ENCODE measurements around the gene FZD10. TPM values are rescaled to one million over a fixed set of nuclear protein-coding genes. Genes with fewer than 3 reads are reported as not detected.

FZD10 gene
- total RNA-seq, 1 donor, result not detected

DNA sequence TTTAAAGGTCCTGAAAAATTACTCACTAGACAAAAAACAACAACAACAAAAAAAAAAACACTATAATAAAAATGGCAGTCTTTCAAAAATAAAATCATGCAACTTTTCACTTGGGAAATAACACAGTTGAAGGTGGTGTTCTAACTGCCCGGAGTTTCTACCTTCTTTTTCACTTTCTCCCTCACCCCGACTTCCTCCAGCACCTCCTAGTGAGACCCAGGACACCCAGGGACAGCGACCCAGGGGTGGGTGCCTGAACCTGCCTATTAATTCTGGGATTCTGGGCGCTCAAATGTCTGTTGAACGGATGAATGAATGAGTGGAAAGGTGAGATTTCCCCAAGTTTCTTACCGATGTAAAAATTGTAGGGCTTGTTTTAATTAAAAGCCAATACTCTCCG, 2.0 kb upstream of the FZD10 start:
- TF ChIP-seq, protein P1, sequence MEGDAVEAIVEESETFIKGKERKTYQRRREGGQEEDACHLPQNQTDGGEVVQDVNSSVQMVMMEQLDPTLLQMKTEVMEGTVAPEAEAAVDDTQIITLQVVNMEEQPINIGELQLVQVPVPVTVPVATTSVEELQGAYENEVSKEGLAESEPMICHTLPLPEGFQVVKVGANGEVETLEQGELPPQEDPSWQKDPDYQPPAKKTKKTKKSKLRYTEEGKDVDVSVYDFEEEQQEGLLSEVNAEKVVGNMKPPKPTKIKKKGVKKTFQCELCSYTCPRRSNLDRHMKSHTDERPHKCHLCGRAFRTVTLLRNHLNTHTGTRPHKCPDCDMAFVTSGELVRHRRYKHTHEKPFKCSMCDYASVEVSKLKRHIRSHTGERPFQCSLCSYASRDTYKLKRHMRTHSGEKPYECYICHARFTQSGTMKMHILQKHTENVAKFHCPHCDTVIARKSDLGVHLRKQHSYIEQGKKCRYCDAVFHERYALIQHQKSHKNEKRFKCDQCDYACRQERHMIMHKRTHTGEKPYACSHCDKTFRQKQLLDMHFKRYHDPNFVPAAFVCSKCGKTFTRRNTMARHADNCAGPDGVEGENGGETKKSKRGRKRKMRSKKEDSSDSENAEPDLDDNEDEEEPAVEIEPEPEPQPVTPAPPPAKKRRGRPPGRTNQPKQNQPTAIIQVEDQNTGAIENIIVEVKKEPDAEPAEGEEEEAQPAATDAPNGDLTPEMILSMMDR (IDR thresholded peaks at IDR 0.05; ENCODE audit: insufficient read depth, low read length), result no peak
- no peak overlapping the region for H3K4me3 ChIP-seq (ENCODE audit: low read depth, low read length)
- DNase-seq (ENCODE audit: low read depth), result no peak

DNA sequence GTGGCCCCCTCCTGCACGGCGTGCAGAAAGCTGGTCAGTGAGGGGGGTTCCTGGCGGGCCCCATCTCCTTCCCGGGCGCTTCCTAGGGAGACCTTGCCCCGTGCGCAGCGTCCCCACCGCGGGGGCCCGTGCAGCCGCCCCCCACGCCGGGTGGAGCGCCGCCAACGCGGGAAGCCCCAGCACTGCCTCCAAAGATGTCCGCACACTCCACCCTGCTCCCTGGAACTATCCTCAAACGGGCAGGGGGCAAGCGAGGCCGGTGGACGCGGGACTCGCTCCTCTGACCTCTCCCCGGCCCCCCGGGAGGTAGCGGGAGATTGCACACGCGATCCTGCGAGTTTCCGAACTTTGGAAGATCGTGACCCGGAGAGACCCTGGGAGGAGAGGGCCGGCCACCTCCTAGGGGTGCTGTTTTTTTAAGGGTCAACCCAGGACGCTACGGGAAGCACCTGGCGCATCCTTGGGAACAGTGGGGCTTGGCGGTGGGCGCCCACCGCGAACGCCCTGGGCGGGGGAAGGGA, 1.5 kb upstream of the FZD10 start:
- no peak overlapping the region for H3K4me3 ChIP-seq (ENCODE audit: low read depth, low read length)
- TF ChIP-seq, protein P1 (IDR thresholded peaks at IDR 0.05; ENCODE audit: insufficient read depth, low read length), result no peak
- DNase-seq (ENCODE audit: low read depth), result no peak

DNA sequence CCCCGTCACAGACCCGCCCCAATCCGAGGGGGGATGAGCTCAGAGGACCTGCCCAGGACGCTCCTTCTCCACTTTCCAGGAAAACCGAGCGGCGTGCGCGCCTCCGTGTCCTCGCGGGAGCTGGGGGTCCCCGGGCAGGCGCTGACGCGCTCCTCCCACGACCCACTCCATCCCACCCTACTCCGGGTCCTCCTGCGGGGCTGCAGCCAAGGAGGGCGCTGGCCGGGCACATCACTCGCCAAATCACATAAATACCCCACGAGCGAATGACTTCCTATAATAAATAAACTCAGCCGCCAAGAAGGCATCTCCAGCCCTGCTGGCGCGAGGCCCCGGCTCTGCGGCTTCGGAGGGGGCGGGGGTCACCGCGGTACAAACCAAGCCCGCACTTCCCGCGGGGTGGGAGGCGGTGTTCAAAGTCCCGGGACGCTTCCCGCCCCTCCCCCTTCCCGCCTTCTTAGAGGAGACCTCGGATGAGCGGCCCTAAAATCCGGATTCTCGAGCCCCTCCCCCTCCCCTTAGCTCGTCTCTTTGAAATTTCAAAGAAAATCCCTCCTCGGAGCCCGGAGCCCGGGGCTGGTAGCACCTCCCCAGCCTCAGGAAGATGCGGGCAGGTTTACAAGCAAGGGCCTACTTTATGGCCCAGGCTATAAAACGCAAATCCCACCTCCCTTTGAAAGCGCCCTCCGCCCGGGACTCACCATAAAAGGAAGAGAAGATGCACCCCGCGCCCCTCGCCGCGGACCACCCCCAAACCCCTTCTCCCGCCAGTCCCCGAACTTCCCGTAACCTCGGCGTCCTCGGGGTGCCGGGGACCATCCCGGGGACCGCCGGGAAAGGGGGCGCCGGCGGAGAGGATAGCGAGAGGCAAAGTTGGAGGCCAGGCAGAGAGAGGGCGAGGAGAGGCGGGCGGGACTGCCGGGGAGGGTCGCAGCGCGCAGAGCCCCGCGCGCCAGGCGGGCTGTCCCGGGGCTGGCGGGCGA, 712 bp upstream of the FZD10 start:
- TF ChIP-seq, protein P1 (IDR thresholded peaks at IDR 0.05; ENCODE audit: insufficient read depth, low read length), result no peak

DNA sequence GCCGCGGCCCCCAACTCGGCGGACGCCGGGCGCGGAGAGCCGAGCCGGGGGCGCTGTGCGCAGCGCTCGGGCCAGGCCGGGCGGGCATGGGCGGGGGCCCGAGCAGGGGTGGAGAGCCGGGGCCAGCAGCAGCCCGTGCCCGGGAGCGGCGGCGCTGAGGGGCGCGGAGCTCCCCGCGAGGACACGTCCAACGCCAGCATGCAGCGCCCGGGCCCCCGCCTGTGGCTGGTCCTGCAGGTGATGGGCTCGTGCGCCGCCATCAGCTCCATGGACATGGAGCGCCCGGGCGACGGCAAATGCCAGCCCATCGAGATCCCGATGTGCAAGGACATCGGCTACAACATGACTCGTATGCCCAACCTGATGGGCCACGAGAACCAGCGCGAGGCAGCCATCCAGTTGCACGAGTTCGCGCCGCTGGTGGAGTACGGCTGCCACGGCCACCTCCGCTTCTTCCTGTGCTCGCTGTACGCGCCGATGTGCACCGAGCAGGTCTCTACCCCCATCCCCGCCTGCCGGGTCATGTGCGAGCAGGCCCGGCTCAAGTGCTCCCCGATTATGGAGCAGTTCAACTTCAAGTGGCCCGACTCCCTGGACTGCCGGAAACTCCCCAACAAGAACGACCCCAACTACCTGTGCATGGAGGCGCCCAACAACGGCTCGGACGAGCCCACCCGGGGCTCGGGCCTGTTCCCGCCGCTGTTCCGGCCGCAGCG, 639 bp downstream of the FZD10 start:
- TF ChIP-seq, protein P1 (IDR thresholded peaks at IDR 0.05; ENCODE audit: insufficient read depth, low read length), result no peak
- H3K4me3 ChIP-seq (ENCODE audit: low read depth, low read length), result no peak overlapping the region
- no peak for DNase-seq (ENCODE audit: low read depth)

More for the DNA sequence above, 712 bp upstream of the FZD10 start:
- H3K4me3 ChIP-seq (ENCODE audit: low read depth, low read length), result no peak overlapping the region
- DNase-seq (ENCODE audit: low read depth), result no peak

DNA sequence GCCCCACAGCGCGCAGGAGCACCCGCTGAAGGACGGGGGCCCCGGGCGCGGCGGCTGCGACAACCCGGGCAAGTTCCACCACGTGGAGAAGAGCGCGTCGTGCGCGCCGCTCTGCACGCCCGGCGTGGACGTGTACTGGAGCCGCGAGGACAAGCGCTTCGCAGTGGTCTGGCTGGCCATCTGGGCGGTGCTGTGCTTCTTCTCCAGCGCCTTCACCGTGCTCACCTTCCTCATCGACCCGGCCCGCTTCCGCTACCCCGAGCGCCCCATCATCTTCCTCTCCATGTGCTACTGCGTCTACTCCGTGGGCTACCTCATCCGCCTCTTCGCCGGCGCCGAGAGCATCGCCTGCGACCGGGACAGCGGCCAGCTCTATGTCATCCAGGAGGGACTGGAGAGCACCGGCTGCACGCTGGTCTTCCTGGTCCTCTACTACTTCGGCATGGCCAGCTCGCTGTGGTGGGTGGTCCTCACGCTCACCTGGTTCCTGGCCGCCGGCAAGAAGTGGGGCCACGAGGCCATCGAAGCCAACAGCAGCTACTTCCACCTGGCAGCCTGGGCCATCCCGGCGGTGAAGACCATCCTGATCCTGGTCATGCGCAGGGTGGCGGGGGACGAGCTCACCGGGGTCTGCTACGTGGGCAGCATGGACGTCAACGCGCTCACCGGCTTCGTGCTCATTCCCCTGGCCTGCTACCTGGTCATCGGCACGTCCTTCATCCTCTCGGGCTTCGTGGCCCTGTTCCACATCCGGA, 1.4 kb downstream of the FZD10 start:
- TF ChIP-seq, protein P1 (IDR thresholded peaks at IDR 0.05; ENCODE audit: insufficient read depth, low read length), result no peak
- no peak for DNase-seq (ENCODE audit: low read depth)
- no peak overlapping the region for H3K4me3 ChIP-seq (ENCODE audit: low read depth, low read length)

DNA sequence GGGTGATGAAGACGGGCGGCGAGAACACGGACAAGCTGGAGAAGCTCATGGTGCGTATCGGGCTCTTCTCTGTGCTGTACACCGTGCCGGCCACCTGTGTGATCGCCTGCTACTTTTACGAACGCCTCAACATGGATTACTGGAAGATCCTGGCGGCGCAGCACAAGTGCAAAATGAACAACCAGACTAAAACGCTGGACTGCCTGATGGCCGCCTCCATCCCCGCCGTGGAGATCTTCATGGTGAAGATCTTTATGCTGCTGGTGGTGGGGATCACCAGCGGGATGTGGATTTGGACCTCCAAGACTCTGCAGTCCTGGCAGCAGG, 1.9 kb downstream of the FZD10 start:
- TF ChIP-seq, protein P1 (IDR thresholded peaks at IDR 0.05; ENCODE audit: insufficient read depth, low read length), result no peak
- no peak for DNase-seq (ENCODE audit: low read depth)
- no peak overlapping the region for H3K4me3 ChIP-seq (ENCODE audit: low read depth, low read length)
